ENCODE results near the gene VIPR1. TPM values are rescaled to one million over a fixed set of nuclear protein-coding genes. Genes with fewer than 3 reads are reported as not detected.

VIPR1 gene
- polyA plus RNA-seq, 1 of the 3 experiments (the other 2 are of a cell fraction): not detected

- TF ChIP-seq MEF2A (IDR thresholded peaks at IDR 0.05; ENCODE audit: borderline replicate concordance, low read depth) (no peak), GABPA (IDR thresholded peaks at IDR 0.05; ENCODE audit: low read depth) (no peak), PBX3 (IDR thresholded peaks at IDR 0.05) (no peak), RCOR1 (IDR thresholded peaks at IDR 0.05; ENCODE audit: low read length) (no peak), IRF3 (IDR thresholded peaks at IDR 0.05; ENCODE audit: low read depth, low read length) (no peak), TAF1 (IDR thresholded peaks at IDR 0.05; ENCODE audit: borderline replicate concordance, low read depth, low read length) (no peak), NFIC (IDR thresholded peaks at IDR 0.05; ENCODE audit: borderline replicate concordance) (no peak), EZH2phosphoT487 (IDR thresholded peaks at IDR 0.05; ENCODE audit: borderline replicate concordance, low read depth) (no peak), USF2 (IDR thresholded peaks at IDR 0.05; ENCODE audit: borderline replicate concordance, low read depth, low read length) (no peak), CHD2 (IDR thresholded peaks at IDR 0.05; ENCODE audit: low read length, partially characterized antibody) (no peak), YY1 (IDR thresholded peaks at IDR 0.05; ENCODE audit: low read depth) (no peak), GATA2 (CRISPR knock-in tag; IDR thresholded peaks at IDR 0.05) (no peak), TCF12 (IDR thresholded peaks at IDR 0.05) (no peak), RAD21 (IDR thresholded peaks at IDR 0.05; ENCODE audit: low read length) (no peak), NRF1 (IDR thresholded peaks at IDR 0.05; ENCODE audit: low read depth, low read length) (no peak), RXRA (IDR thresholded peaks at IDR 0.05; ENCODE audit: borderline replicate concordance, low read depth) (no peak), POLR2AphosphoS5 (IDR thresholded peaks at IDR 0.05; ENCODE audit: low read depth, low read length) (no peak), SMC3 (IDR thresholded peaks at IDR 0.05; ENCODE audit: low read depth, low read length) (no peak)
- TF ChIP-seq, protein P1, sequence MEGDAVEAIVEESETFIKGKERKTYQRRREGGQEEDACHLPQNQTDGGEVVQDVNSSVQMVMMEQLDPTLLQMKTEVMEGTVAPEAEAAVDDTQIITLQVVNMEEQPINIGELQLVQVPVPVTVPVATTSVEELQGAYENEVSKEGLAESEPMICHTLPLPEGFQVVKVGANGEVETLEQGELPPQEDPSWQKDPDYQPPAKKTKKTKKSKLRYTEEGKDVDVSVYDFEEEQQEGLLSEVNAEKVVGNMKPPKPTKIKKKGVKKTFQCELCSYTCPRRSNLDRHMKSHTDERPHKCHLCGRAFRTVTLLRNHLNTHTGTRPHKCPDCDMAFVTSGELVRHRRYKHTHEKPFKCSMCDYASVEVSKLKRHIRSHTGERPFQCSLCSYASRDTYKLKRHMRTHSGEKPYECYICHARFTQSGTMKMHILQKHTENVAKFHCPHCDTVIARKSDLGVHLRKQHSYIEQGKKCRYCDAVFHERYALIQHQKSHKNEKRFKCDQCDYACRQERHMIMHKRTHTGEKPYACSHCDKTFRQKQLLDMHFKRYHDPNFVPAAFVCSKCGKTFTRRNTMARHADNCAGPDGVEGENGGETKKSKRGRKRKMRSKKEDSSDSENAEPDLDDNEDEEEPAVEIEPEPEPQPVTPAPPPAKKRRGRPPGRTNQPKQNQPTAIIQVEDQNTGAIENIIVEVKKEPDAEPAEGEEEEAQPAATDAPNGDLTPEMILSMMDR (IDR thresholded peaks at IDR 0.05): no peak
- TF ChIP-seq, protein P2, sequence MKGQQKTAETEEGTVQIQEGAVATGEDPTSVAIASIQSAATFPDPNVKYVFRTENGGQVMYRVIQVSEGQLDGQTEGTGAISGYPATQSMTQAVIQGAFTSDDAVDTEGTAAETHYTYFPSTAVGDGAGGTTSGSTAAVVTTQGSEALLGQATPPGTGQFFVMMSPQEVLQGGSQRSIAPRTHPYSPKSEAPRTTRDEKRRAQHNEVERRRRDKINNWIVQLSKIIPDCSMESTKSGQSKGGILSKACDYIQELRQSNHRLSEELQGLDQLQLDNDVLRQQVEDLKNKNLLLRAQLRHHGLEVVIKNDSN (IDR thresholded peaks at IDR 0.05; ENCODE audit: borderline replicate concordance, low read depth): no peak
- CTCF ChIA-PET: interaction anchor here (0.8 to 1.9 kb wide), 3 partner anchors 10 to 280 kb away, joined by 3 to 5 read pairs (median 3); no protein-coding TSS in a partner anchor
These were observed 25.0 kb downstream of the VIPR1 start for GRCh38 chr3:42527368-42527917.

More at GRCh38 chr3:42527368-42527917, 25.0 kb downstream of the VIPR1 start:
- Histone ChIP-seq H3K79me2 (ENCODE audit: insufficient read depth) (no peaks in the 10 kb centered on the region), H4K20me1 (ENCODE audit: insufficient read depth) (no peaks in the 10 kb centered on the region), H3K9me3 (no peaks in the 10 kb centered on the region), H3K27me3 (ENCODE audit: insufficient read depth) (peaks cover 5% of the 10 kb centered on the region; the same call in 1 of the 2 replicates), H3F3A (replicated peaks; ENCODE audit: insufficient read depth) (no peaks in the 10 kb centered on the region), H2AFZ (ENCODE audit: low read depth) (no peak overlapping the region), H3K27ac (ENCODE audit: low read depth in 2 of 2, low read length in 1 of 2) (no peak overlapping the region), H3K4me1 (ENCODE audit: control insufficient read depth in 1 of 2, insufficient read depth in 2 of 2, low read depth in 1 of 2, low read length in 1 of 2) (no peaks in the 10 kb centered on the region), H3K36me3 (replicated peaks in 1 of 2; ENCODE audit: control insufficient read depth in 1 of 2, insufficient read depth in 2 of 2, low read length in 1 of 2) (no peaks in the 10 kb centered on the region), H3K9me2 (no peaks in the 10 kb centered on the region), H3K4me3 (ENCODE audit: low read depth in 2 of 2, low read length in 1 of 2) (no peak overlapping the region), H3K4me2 (no peak overlapping the region), H3K9ac (no peak overlapping the region)
- POLR2A ChIA-PET: no interaction called here
- 30% methylated on average over 2 of the region's 11 CpGs for WGBS (ENCODE audit: low lambda C conversion rate)
- DNase-seq: no peak

Measured in SK-N-SH (cell line).